Measurements from ENCODE around the gene RFNG. TPM values are rescaled to one million over a fixed set of nuclear protein-coding genes. Genes with fewer than 3 reads are reported as not detected.

Gene RFNG
- total RNA-seq, 4 donors from 2014 or later, result 11.8 to 33.7 (median 23.3) TPM

- no peak for TF ChIP-seq POLR2A (IDR thresholded peaks at IDR 0.05)
- no peaks in the 10 kb centered on the region for H3K9me3 ChIP-seq
- intact Hi-C loops (cut with DNase I; ENCODE audit: low total_unique reads), result no loop called here
- no peak overlapping the region for H3K27ac ChIP-seq
- H3K4me1 ChIP-seq, result no peaks in the 10 kb centered on the region
- no peak for DNase-seq
- no peaks in the 10 kb centered on the region for H3K36me3 ChIP-seq
- no peaks in the 10 kb centered on the region for H3K27me3 ChIP-seq
- no peak overlapping the region for H3K4me3 ChIP-seq
These were observed 24.6 kb upstream of the RFNG start for GRCh38 chr17:82076018-82076784.

GRCh38 chr17:82073446-82073845 is 21.8 kb upstream of the RFNG start:
- no peak for DNase-seq
- no peaks in the 10 kb centered on the region for H3K4me1 ChIP-seq
- no peaks in the 10 kb centered on the region for H3K9me3 ChIP-seq
- intact Hi-C loops (cut with DNase I; ENCODE audit: low total_unique reads), result no loop called here
- no peak overlapping the region for H3K27ac ChIP-seq
- H3K4me3 ChIP-seq, result no peak overlapping the region
- TF ChIP-seq CTCF (IDR thresholded peaks at IDR 0.05), result no peak
- no peak for TF ChIP-seq POLR2A (IDR thresholded peaks at IDR 0.05)
- no peaks in the 10 kb centered on the region for H3K36me3 ChIP-seq
- H3K27me3 ChIP-seq, result no peaks in the 10 kb centered on the region

- H3K36me3 ChIP-seq, result no peaks in the 10 kb centered on the region
- no peaks in the 10 kb centered on the region for H3K27me3 ChIP-seq
- H3K4me3 ChIP-seq, result no peak overlapping the region
- no peak for TF ChIP-seq POLR2A (IDR thresholded peaks at IDR 0.05)
- TF ChIP-seq CTCF (IDR thresholded peaks at IDR 0.05), result no peak
- no peak overlapping the region for H3K27ac ChIP-seq
- H3K9me3 ChIP-seq, result no peaks in the 10 kb centered on the region
- DNase-seq, result no peak
- no peaks in the 10 kb centered on the region for H3K4me1 ChIP-seq
- intact Hi-C loops (cut with DNase I; ENCODE audit: low total_unique reads), result no loop called here
These were observed 21.2 kb upstream of the RFNG start for GRCh38 chr17:82072827-82073226.

GRCh38 chr17:82070611-82071010 is 19.0 kb upstream of the RFNG start:
- Histone ChIP-seq H3K9me3 (no peaks in the 10 kb centered on the region), H3K36me3 (no peaks in the 10 kb centered on the region), H3K4me3 (no peak overlapping the region), H3K27ac (no peak overlapping the region), H3K4me1 (no peaks in the 10 kb centered on the region), H3K27me3 (no peaks in the 10 kb centered on the region)
- TF ChIP-seq CTCF (IDR thresholded peaks at IDR 0.05), result no peak
- intact Hi-C loops (cut with DNase I; ENCODE audit: low total_unique reads), result no loop called here
- DNase-seq, result no peak

- H3K4me1 ChIP-seq, result peaks cover 0 to 10% of the 10 kb centered on the region in 2 donors
- H3K36me3 ChIP-seq, result no peaks in the 10 kb centered on the region
- peak; percentile 54 to 62 for DNase-seq
- H3K9me3 ChIP-seq, result no peaks in the 10 kb centered on the region
- TF ChIP-seq POLR2A (IDR thresholded peaks at IDR 0.05) (peak; percentile 27 to 55), CTCF (IDR thresholded peaks at IDR 0.05) (peak in 2 of 4 experiments; percentile 40 to 43)
- intact Hi-C loops (cut with DNase I; ENCODE audit: low total_unique reads), result no loop called here
- H3K27ac ChIP-seq, result peak within 1 kb of the TSS; percentile 88 to 92
- peak within 1 kb of the TSS; percentile 69 to 75 for H3K4me3 ChIP-seq
- H3K27me3 ChIP-seq, result no peaks in the 10 kb centered on the region
These were observed 14.2 kb upstream of the RFNG start, which contains the start of gene DUS1L for GRCh38 chr17:82065638-82066303. Gene DUS1L, minus strand, starts transcription at chr17:82065804. Its CDS starts 745 bp downstream, at chr17:82065059.

All from uterus (tissue), 4 donors.